Measurements from ENCODE around the gene AUTS2.

DNA sequence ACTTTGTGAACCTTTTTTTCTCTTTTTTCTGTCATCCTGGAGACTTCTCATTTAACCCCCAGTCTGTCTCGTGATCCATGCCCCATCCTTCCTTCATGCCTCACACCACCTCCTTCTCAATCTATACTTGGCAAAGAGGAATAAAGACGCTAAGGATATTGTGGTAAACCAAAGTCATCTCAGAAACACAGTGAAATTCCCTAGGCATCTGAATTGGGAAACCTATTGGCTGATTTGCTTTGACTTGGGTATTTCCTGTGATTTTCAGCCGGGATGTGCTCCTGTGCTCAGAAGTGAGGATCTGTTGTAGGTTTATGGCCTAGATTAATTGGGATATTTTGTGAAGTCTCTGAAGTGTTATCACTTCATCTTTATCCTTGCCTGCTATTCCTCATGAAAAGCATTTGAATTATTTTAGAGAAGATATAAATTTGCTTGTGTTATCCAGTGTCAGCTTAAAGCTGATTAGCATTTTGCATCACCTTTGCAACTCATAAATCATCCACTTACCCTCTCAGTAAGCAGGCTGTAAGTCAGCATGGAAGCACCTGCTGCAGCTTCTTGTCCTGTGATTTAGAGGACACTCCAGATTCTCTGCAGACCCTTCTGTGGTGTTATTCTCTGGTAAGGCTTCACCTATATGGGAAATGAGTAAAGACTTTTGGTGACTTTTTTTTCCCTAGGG is 138.0 kb downstream of the AUTS2 start:
- TF ChIP-seq TAF1 (IDR thresholded peaks at IDR 0.05; ENCODE audit: borderline replicate concordance, low read depth, low read length) = no peak
- no peak for TF ChIP-seq POLR2AphosphoS5 (IDR thresholded peaks at IDR 0.05; ENCODE audit: low read depth, low read length)
- no peak for TF ChIP-seq POLR2A (IDR thresholded peaks at IDR 0.05; ENCODE audit: low read depth, low read length)
